GM19238 (cell line): Measurements from ENCODE around the gene SH3RF3.

Source experiments
- DNase-seq: peaks from one replicate; pipeline ENCODE4 v3.0.0; 2011; ENCODE audit warnings: low spot score; ENCODE audit not compliant: insufficient read length

The SH3RF3 gene

DNA sequence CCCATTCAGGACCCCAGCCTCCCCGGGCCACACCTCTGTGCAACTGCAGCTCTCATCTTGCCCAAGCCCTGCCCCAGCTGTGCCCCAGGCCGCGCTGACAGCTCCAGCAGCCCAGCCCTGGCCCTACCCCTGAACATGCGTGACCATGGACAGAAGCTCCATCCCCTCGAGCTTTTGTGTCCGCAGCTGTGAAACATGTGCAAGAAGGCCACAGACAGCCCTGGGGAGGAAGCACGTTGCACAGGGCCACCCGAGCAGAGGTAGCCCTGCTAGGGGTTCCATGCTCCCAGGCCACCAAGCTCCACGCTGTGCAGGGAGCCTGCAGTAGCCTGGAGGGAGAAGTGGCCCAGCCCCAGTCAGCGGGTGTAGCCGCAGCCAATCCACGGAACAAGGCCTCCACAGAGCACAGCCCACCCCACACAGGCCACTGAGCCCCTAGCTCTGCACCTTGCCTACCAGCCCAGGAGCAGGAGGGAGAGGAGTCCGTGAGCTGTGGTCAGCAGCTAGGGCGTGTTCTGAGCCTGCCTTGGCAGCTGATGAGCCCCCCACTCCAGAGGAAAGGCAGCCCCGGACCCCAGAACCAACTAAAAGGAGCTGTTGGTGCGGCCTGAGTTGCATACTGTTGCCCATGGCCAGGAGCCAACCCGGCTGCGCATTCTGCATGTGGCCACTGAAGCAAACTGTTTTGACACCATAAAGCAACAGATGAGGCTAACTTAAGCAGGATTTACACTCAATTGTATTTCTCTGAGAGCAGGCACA is 300.7 kb downstream of the SH3RF3 start:
- no peak for DNase-seq

DNA sequence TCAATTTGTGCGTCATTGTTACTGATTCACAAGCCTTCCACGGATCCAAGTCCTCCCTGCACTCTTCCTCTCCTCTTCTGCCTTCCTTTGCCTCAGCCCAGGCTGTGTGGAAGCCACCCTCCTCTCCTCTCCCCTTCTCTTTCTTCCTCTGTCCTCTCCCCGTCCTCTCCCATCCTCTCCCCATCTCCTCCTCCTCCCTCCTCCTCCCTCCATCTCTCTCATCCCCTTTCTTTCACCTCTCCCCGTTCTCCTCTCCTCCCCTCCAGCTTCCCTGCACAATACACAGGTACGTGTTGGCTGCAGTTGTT is 301.3 kb downstream of the SH3RF3 start:
- DNase-seq: no peak

DNA sequence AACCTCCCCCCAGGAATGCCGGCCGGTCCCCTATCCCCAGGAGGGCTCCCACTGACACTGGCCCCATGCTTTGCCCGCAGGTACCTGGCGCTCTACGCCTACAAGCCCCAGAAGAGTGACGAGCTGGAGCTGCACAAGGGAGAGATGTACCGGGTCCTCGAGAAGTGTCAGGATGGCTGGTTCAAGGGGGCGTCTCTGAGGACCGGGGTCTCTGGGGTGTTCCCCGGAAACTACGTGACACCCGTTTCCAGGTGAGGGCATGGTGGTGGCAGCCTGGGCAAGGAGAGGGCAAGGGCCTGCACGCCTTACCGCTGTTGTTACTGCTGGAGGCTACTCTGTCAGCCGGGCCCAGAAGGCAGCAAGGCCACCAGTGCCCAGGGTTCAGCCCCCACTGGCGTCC is 303.4 kb downstream of the SH3RF3 start:
- DNase-seq: no peak

DNA sequence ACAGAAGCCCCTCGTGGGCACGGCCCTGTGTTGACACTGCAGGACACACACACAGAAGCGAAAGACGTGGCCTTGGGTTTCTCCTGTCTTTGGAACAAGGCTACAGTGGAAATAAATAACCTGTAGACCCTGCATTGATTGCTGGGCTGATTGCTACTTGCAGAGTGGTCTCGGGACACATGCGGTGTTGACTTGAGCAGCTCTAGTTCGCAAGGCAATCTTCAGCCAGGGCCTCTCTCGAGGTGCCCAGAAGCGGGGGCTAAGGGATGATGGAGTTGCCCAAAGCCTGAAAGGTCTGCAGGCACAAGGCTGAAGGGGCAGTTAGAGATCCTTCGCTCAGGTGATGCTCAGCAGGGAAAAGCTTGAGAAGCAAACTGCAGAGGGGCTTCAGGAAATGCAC is 304.5 kb downstream of the SH3RF3 start:
- no peak for DNase-seq

DNA sequence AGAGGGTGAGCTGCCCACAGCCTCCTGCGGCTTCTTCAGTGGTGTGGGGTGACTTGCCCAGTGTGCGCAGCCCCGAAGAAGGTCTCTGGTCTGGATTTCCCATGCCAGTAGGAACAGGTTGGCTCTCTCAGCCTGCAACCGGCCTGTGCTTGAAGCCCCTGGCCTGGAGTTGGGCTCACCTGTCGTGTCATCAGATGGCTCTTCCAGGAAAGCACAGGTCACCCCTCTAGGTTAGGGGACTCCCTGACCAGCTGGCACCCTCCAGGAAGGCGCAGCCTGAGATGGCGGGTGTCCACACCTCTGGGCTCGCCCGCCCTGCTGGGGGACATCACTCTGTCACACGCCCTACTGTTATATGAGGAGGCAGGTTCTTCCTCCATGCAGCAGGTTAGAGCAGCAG is 304.9 kb downstream of the SH3RF3 start:
- no peak for DNase-seq

DNA sequence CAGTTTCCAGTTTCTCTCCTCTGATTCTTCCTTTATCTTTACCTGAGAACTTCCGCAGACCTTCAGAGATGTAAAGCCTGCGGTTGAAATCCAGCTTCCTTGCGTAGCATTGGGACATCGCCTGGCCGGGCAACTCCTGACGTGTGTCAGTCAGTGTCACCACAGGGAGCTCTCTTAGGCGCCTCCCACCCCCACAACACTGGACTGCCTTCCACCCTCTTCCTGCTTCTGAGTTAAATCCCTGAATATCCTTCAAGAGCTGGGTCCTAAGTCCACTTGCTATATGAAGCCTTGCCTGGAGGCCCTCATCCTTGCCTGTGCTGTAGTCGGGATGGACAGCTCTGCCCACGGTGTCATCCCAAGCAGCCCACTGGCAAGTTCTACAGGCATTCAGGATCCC is 305.3 kb downstream of the SH3RF3 start:
- DNase-seq: no peak

DNA sequence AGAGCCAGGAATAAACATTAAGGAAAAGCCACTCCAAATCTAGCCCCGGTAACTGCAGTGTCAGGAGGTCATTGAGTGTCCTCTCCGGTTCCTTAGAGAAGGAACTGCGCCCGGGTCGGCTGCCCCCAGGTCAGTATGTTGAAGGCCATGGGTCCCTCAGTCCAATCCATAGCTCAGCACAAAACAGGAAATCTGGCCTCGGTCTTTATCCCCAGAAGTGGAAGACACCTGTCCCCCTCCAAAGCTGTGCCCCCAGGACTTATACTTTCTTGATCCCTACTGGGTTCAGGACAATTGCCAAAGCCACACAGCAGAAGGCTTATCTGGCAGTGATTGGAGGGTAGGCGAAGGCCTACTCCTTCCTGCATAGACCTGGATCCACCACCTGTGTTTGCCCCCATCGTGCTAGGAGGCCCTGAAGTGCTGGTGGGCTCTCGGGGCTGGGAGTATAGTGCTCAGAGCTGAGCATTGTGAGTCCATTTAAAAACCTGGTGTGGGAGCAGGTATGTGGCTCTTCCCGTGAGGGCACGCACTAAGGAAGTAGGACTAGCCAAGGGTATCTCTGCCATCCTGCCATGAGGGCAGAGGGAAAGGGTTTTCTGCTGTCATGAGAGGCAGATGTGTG is 306.2 kb downstream of the SH3RF3 start:
- no peak for DNase-seq

DNA sequence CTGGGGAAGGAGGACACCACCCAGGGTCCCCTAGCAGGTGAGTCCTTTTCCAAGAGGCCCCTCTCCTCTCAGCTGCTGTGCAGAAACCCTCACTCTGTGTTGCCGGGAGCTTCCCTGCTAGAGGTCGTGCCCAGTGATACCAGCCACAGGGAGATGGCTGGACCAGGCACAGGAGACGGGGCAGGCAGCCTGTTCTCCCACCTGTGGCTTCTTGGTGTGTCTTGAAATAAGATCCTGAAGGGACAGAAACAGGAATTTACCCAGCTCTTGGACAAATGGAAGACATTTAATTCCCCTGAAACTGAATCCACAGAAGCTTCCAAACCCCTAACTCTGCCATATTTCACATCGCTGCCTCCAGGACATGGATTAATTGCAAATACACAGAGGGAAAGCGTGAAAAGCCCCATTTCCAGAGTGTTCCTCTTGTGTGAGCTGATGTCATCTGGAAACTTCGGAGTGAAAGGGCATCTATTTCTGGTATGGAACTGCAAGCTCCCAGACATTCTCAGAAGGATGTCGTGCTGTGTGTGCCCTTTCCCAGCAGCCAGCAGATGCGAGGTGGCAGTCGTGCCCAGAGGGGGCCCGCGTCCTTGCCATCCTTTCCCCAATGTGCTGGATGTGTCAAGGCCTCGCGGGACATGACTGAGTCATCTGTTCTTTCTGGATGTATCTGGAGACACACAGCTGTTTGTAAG is 307.0 kb downstream of the SH3RF3 start:
- no peak for DNase-seq

DNA sequence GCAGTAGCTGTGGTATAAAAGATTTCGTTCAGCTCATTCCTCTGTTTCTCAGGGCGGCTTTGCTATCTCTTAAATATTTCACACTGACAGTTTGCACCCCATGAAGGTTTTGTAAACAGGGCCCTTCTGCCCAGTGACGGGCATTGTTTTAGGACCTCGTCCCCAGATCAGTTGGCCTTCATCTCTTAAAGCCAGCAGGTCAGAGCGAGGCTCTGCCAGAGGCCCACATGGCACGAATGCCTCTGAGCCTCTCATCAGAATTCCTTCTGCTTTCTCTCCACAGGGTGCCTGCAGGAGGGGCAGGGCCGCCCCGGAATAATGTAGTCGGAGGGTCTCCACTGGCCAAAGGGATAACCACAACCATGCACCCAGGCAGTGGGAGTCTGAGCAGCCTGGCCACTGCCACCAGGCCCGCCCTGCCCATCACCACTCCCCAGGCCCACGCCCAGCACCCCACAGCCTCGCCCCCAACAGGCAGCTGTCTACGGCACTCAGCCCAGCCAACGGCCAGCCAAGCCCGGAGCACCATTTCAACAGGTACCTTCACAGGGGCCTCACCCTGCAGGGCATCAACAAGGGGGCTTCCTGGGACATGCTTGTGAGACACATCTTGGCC is 307.7 kb downstream of the SH3RF3 start:
- no peak for DNase-seq

DNA sequence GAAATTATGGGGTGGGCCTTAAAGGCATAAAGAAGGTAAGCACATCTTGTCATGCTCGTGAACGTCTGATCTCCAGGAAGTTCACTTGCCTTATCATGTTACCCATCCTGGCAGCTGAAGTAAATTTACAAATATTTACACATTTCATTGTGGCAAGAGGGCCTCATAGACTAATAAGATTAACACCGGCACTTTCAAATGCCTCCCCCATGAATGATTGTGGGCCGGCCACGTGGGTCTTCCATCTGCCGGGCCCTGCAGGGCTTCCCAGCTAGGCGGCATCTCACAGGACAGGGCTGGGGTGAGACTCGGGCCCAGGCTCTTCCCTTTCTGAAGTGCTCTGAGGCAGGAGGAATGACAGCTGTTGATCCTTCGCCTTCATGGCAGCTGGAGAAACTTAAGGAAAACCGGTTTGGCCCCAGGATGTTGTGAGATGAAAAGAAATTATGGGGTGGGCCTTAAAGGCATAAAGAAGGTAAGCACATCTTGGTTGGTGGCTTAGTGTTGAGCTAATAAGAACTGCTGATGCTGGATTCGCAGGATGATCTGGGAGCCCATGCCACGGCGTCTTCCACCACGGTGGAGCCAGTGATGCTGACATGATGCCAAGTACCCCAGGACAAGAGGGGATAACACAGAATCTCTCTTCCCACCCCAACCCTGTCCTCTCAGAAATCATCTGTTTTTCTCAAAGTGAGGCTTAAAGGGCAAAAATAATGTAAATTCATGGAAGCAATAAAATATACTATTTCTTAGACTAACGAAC is 308.5 kb downstream of the SH3RF3 start:
- no peak for DNase-seq

DNA sequence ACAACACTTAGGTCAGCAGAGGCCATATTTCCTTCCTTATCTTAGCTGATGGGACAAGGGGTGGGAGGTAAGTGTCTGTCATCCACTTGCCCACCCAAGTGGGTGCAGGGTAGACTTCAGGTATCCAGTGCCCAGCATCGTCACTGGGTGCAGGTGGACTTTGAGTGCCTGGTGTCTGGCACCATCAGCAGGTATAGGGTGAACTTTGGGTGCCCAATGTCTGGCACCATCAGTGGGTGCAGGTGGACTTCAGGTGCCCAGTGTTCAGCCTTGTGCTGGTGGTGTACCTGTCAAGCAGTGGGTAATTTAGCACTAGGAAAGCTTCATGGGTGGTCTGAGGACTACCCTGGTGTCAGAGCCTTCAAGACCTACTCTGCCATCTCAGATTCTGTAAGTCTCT is 309.1 kb downstream of the SH3RF3 start:
- DNase-seq: no peak

DNA sequence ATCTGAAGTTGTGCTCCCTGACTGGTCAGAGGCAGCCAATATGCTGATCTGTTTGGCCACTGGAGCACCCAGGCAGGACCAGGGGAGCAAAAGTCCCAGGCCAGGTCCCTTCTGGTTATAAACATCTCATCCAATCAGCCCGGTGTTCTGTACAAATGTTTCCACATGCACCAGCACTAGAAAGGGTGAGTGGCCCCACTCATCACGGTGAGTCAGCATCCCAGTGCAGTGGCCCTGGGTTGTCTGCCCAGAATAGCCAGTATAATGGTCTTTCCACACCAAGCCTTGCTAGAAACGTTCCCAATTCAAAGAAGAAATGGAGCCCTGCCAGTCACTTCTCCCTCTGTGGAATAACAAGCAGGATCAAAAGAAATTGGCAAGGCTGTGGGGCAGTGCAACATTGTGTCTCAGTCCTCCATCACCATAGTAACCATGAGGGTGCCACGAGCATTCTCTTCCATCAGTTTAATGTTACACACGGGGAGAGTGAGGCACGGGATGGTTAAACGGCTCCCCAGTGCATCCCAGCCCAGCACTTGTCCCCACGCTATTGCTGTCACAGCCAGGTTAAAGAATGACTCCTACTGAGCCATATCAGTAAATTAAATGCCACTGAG is 309.9 kb downstream of the SH3RF3 start:
- DNase-seq: no peak

DNA sequence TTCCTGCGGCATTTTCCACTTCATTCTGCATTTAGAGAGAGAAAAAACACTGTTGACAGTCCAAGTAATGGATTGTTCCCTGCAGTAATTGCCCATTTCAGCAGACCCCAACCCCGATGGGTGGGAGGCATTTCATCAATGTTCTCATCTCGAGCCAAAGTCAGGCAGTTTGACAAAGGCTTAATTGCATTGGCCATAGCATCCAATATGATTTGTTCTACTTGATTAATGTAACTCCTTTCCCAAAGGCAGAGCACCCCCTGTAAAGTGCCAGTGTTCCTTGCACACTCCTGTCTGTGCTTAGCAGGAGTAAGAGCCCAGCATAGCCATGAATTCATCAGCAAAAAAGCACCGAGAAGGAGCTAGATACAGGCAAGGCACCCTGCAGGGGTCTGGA is 310.4 kb downstream of the SH3RF3 start:
- DNase-seq: no peak

DNA sequence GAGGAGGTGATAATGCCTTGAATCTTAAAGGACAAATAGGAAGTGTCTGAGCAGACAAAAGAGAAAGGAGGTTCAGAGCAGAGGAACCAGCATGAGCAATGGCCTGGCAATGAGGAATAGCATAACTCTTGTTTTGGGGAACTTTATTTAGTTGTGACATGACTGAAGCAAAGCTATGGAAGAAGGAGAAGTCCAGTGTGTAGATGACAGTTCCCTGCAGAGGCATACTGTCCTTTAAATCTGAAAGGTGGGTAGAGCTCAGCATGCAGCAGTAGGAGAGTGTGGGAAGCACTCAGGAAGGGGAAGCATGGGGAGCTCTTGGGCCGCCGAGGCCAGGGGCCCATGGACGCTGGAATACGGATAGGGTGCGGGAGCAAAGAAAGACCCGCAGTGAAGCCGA is 311.0 kb downstream of the SH3RF3 start:
- DNase-seq: no peak

DNA sequence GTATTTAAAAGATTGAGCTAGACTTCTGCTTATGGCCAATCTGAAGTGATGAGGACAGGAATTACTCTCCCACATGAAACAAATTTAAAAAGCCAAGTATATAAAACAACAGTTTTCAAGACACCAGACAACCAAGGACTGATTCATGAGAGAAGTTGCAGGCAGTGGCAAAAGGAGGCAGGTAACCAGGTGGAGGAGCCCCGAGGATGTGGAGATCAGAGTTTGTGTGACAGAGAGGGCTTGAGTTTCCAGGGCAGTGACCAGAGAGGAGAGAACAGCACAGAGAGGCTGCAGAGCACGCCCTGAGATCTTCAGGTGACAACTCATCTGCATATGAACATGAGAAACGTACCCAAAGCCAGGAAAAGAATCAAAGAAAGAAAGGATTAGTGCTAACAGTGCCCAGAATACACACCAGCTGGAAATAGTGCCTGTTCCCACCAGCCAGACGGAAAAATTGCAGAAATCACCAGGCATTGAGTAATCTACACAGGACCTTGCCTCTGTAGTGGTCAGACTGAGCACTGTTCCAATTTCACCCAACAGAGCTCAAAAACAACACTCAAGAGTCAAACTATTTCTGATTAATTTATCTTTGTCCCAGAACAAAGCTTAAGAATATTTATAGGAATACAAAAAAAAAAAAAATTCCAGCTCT is 311.6 kb downstream of the SH3RF3 start:
- DNase-seq: no peak

DNA sequence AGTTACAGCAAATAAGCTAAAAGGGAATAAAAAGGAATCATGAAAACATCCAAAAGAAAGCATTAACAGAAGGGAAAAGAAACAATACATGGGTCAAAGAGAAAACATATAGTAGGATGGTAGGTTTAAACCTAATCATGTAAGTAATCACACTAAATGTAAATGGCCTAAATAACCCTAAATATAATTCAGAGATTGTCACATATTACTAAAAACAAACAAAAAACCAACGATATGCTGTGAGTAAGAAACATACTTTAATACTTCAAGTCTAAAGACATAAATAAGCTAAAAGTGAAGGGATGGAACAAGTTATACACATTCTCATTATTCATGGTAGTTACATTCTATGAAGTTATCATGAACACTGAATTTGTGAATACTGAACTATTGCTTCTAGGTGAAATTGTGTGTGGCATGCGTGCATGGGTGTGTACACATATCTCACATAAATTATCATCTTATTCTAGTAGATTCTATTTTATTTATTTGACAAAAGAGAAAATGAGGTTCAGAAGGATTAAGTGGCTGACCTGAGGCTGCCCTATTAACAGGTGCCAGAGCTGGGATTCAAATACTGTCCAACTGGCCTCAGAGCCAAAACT is 313.8 kb downstream of the SH3RF3 start:
- no peak for DNase-seq

DNA sequence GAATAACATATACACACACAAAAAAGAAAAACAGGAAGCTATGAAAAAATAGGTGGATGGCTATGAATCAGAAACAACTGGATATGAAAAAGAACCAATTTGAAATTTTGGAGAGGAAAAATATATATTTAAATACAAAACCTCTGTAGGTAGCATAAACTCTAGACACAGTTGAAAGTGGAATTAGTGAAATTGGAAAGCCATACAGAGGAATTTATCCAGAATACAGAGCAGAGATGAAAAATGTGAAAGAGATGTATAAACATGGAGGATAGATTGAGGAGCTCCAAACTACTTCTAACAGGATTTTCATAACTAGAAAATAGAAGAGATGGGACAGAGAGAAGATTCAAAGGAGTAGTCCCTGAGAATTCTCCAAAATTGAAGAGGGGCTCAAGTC is 315.9 kb downstream of the SH3RF3 start:
- DNase-seq: no peak

DNA sequence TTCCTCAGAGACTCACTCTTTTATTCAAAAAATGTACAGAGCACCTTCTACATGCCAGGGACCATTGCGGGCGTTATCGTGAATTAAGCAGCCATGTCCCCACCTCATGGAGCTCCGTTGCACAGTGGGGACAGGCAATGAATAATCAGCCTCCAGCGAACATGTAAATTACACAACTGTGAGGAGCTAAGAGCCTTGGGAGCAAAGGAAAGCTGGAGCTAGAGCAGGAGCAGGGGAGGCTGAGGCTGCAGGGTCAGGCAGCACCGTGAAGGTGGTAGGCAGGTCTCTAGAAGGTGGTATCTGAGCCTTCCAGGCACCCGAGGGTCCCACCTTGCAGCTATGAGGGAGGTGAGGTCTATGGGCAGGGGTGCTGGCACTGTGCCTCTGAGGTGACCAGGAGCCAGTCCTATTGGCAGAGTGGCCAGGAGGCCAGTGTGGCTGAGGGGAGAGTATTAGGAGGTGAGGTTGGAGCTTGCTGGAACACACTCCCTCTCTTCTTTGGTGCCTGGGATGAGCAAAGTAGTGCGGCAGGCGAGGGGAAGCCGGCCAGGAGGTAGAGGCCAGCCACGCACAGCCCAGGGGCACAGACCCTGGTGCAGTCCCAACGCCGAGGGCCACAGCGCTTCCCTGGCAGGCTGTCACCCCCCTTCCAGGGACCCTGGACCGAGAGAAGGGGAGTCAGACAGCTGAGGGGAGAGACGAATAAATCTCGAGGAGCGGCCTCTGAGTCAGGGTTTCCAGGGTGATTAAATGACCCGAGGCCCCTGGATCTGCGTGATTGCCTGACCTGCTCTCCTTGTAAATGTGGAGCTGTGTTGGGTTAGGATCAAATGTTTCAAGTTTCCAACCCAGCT is 317.5 kb downstream of the SH3RF3 start:
- no peak for DNase-seq

DNA sequence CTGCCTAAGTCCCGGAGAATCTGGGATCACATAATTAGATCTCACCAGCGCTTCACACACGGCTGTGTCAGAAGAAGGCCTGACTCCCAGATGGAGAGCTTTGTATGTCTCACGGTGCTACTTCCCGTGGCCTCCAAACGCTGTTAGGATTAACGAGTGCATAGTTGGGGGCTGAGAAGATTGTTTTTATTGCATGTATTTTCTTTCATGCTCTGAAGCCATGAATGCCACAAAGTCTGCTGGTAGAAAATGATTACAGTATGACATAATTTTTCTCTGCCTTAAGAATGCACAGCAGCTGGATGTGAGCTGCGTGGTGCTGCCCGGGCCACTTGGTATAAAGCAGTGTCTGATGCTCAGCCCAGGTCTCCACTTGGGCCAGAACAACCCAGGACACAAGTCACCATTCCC is 318.3 kb downstream of the SH3RF3 start:
- no peak for DNase-seq
